HG02798 (cell line): ENCODE results near the gene UACA.

Experiments
- ATAC-seq: cut with Tn5 transposase; IDR thresholded peaks from one replicate; pipeline ENCODE4 v1.9.1; 2021; ENCODE audit warnings: mild to moderate bottlenecking; ENCODE audit not compliant: unreplicated experiment, poor library complexity

The UACA gene

DNA sequence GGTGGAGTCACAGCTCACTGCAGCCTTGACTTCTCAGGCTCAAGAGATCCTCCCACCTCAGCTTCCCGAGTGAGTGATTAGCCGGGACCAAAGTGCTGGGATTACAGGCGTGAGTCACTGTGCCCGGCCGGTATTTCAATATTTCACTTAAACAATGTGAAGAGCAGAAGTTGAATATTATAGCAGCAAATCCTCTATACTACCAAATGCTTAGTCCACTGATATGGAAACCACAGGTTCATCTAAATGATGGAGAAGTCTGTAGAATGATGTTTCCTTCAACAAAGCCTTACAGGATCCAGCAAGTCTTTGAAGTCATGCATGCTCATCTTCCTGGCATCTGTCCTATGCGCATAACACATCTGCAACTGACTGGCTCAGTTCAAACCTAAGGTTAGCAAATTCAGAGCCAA is 20.3 kb upstream of the UACA start:
- no peak for ATAC-seq

DNA sequence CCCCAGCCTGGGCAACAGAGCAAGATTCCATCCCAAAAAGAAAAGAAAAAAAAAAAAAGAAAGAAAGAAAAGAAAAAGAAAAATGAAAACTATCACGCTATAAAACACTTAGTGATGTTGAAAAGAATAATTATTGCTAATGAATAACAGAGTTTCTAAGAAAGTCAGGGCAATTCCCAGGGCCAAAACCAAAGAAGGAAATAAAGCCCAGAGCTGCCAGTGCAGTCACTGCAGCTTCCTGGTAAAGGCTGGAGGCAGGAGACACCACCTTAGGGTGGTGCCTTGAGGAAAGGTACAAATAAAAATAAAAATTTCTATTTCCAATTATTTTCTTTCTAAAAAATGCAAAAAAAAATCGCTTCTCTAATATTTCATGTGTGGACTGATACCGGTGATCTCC is 19.7 kb upstream of the UACA start:
- ATAC-seq, result no peak

DNA sequence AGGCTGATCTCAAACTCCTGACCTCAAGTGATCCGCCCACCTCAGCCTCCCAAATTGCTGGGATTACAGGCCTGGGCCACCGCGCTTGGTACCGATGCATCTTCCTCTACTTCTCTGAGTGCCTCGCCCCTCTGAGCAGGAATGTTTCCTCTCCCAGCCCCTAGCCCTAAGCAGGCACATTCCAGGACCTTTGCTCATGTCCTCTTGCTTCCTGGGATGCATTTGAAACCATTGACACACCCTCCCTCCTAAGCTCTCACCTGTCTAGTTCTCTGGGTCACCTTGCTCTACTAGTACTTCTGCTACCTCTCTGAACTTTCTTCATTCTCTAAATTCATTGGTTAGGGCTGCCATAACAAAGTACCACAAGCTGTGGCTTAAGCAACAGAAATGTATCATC is 17.9 kb upstream of the UACA start:
- no peak for ATAC-seq

DNA sequence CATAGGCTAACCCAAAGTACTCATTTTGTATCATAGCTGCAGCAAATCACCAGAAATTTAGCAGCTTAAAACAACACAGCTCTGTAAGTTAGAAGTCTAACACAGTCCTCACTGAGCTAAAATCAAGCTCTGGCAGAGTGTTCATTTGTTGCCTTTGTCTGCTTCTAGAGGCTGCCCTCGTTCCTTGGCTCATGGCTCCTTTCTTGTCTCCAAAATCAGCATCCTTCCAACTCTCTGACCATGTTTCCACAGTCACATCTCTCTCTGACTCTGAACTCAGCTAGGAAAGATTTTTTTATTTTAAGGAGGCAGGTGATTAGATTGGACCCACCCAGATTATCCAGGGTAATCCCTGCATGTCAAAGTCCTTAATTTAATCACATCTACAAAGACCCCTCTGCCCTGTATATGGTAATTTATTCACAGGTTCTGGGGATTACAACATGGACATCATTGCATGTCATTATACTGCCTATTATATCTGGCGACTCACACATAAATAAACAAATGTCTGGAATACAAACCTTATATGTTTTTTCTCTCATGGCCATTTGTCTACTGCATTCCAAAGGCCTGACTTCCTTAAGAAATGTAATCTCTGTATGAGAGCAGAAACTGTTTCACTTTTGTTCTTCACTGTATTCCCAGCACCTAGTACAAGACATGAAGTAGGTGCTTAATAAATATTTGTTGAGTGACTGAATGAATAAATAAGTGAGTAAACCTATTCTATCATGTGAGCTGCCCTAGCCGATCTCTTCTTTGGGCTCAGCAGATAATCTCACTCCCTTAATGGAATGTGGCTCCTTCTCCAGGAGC is 15.1 kb upstream of the UACA start:
- no peak for ATAC-seq

DNA sequence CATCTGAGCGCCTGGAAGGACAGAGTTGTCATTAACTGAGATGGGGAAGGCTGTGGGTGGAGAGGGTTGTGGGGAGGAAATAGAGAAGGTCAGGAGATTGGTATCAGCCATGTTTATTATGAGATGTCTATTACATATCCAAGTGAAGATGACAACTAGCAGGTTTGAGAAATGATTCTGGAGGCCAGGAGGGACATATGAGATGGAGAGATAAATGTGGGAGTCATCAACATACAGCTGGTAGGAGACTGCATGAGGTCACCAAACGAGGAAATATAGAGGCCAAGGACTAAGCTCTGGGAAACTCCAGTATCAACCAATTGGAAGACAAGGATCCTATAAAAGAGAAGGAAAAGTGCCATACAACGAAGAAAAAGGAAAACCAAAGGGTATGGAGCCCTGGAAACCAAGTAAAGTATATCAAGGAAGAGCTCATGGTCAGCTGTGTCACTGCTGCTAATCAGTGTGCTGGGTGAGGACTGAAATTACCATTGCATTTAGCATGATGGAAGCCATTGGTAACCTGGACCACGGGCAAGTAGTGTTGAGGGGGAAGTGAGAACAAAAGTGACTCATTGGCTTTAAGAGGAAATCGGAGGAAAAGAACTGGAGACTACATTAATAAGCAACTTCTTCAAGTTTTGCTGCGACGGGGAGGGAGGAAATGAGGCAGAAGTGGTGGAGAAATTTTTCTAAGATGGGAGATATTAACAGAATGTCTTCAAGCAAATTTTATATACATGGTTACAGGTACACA is 14.0 kb upstream of the UACA start:
- no peak for ATAC-seq

DNA sequence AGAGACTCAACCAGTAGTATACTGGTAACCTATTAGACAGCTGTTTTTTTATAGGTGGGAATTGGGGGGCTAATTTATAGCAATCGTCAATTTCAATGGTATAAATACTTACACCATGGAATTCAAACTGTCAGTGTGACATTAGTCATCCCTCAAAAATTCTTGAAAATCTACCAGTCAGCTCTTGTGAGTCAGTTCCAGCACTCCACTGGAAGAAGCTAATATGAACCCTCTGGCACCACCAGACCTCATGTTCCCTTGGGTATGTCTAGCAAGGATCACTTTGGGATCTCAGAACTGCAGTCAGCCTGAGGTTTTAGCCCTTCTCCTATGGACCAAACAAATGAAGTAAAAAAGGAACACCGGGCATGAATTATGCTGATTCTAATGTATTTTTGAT is 11.8 kb upstream of the UACA start:
- ATAC-seq, result no peak

DNA sequence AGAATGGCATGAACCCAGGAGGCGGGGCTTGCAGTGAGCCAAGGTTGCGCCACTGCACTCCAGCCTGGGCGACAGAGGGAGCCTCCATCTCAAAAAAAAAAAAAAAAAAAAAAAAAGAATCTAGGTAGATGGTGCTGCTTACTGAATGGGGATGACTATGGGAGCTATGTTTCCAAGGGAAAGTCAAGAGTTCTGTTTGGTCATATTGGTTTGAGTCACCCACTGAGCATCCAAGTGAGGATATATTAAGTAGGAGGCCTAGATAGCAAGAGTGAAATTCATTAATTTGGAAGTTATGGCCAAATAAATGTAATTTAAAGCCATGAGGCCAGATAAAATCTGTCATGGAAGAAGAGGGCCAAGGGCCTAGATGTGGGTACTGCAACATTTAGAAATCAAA is 9.0 kb upstream of the UACA start:
- ATAC-seq, result no peak

DNA sequence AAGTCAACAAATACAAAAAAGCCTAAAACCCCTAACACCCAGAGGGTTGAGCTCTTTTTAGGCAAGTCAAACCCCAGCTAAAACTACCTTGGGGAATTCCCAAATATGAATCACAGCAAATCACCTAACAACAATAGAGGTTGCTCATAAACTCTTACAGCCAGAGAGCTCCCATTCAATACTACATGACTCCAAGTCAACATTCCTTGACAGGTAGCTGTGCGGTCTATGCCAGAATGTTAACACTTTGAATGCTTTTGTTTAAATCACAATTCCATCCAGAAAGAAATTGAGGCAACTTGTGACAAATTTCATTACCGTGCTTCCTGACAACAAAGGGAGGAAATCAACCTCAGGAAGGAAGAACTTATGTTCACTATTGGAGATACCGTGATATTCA is 7.5 kb upstream of the UACA start:
- ATAC-seq, result no peak

DNA sequence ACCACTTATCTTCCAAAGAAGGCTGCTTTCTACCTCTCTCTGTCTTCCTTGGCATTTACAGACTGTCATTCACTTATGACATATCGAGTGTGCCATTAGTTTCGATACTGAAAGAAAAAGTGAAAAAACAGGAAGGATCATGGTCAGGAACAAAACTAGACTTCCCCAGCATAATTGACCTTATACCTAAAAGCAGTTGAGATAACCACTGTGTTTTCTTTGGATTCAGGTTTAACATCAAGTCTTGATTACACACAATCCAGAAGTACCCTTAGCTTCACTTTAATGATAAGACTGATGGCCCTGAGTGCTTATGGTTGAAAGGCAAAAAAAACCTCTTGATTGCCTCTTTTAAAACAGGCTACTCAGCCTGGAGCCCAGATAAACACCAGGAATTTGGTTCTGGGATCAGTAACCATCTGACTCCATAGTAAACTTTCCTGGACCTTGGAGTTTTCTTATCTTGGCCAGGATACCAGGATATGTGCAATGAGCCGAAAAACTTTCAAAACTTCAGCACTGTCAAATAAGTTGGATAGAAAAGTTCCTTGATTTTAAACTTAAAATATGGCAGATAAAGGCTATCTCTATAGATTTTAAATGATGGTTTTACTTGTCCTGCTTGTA is 5.0 kb upstream of the UACA start:
- ATAC-seq, result no peak

DNA sequence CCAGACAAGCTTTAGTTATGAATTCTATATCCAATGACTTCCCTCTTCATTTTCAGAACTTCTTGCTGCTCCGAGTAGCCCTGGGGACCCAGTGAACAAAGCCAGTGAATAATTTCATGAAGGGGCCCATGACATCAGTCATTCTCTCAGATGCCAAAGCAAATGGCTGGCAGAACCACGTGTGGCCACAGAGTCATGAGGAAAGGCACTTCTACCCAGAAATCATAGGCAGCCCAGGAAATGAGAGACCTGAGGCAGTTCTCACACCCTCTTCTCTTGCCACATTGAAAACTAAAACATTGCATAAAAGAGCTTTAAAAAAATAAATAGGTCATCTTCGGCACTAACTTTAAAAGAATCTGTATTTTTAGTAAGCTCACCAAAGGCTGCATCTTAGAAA is 4.3 kb upstream of the UACA start:
- ATAC-seq, result no peak

DNA sequence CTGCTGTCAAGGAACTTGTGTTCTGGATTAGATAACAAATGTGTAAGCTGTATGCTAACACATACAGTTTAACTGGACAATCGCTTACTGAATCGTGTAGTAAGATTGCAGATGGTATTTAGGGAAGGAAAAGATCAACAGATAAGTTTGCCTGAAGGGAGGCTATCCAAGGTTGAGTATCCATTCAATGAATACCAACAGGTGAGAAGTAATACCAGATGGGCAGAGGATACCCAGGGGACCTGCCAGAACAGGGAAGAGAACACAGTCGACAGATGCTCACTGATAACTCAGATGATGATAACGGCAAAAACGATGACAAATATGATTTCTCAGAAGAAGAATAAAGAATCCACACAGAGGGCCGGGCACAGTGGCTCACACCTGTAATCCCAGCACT is 3.2 kb upstream of the UACA start:
- ATAC-seq, result no peak

DNA sequence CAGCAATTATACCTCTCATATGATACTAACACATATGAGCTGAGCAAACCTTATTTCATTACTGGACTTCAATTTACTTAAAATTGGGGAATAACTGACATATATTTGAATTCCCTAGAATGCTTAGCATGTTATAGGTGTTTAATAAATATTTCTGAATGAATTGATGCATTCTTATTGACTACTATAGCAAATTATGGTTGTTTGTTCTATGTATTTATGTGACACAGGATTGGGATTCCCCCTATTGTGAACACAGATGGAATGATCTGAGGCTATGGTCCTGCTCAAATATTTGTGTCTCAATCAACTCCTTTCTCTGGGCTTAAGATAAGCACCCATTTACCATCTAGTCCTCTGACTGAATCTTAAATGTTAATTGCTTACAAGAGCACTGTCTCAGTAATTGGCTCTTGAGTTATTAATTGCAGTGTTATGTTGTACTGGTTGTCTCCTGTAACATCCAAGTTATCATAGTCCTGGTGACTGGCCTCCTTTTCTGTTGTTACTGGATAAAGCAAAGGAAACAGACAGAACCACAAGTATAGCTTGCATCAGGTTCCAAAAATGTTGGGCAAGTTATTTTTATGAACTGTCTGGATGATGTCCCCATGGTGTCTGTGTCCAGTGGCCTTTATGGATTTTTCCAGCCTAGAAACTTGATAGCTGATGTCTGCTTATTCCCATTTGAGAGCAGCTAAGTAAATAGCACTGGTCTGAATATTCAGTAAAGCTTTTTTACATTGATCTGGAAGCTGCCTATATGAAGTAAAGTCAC is 2.3 kb upstream of the UACA start:
- no peak for ATAC-seq

DNA sequence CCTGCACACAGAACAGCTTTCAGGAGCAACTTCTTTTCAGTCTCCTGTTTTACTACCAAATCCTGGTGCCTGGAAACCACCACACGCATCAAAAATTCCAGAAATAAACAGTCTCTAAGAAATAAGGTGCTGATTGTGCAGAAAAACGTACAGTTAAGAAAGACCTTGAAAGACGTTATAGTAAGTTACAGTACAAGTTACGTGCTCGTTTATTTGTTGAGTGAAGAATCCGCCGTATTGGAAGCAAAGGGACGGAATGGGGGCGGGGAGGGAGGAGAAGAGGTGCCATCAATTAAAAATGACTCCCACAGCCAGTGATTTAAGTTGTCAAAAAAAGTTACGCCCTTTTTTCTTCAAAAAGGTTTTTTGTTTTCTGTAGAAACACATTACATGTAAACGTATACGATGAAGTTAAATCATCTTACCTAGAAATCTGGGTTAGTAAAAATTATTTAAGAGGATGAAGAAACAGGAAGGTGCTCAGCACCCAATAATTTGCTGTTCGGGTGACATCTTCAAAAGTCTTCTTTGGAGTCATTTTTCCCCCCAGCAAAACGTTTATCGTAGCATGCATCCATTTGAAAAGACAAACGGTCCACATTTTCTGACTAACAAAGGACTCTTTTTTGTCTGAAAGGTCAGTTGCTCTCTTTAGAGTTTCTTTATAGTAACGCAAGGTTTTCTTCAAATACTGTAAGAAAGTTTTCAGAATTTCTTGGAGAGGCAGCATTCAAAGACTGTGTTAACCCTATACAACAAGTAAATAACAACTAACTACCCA is 782 bp upstream of the UACA start:
- ATAC-seq, result no peak

DNA sequence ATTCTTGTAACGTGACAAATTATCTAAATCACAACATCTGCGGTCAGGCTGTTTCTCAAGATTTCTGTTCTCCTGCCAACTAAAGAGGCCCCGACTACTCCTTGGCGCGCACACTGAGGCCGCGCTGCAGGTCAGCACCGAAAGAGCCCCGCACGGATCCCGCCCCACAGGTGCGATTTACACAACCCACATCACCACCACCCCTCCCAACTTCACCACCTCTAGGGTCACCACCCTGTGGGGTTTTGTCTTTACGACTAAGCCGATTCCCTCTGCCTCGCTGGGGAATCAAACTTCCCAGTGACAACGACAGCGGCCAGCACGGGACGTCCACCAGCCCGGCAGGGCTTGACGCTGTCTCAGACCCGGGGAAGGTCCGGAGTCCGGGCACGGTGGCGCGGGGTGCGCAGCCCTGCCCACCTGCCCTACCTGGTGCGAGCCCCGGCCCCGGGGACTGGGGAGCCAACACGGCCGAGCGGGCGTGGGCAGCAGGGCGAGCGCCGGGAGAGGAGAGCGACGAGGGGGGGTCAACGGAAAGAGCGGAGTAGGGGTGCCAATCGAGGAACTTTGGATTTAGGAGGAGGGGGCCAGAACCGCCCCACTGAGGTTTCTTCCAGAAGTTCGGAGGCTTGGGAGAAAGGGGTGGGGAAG is 764 bp downstream of the UACA start:
- no peak for ATAC-seq

DNA sequence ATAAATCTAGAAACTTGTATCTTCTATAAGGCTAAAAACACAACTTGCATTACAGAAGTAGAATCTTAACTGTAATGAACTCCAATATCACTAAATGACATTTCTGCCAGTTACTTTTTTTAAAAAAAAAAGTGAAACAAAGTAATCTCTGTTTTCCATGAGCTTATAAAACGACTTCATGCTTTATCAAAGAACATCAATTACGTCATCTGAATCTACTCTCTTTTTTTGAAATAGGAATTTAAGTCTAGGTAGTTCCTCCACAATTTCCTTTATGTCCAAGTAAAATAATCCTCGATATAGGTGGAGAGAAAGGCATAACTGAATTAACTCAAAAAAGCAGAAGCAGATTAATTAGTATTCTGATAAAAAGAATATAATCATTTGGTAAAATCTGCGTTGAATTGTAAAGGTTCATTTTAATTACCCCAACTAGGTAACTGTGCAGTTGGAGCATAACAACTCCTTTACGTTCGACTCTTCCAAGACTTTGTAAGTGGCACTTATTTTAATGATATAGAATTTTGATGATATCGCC is 1.4 kb downstream of the UACA start:
- ATAC-seq, result no peak

DNA sequence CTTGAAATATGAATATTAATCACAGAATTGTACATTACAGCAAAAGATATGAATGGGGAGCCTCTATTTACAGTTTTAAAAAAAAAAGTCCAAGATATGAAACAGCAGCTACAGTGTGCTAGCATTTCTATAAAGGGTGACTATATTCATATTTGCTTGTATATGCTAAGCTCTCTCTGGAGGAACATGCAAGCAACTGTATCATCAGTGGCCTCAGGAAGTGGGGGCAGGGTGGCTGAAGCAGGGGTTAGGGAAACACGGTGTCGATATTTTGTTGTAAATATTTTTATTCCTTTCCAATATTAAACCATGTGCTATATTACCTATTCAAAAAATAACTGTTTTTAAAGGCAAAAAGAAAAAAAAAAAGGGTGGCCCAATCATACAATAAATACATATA is 2.3 kb downstream of the UACA start:
- ATAC-seq, result no peak

DNA sequence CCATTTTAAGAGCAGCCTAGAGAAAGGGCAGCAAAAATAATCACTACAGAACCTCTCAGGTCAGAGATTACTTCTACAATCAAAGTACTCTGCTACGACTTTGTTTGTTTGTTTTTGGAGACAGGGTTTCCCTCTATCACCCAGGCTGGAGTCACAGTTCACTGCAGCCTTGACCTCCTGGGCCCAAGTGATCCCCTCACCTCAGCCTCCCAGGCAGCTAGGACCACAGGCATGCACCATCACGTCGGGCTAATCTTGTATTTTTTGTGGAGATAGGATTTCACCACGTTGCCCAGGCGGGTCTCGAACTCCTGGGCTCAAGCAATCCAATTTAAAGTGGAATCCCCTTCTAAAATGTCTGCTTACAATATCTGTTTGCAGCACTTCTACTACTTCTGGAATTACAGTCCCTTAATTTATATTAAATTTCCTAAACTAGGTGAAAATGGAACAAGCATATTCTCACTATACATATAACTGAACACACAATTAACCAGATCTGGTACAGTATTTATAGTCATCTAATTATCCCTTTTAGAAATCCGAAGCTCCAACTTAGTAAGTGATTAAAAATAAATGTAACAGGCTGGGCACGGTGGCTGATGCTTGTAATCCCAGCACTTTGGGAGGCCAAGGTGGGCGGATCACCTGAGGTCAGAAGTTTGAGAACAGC is 4.4 kb downstream of the UACA start:
- ATAC-seq, result no peak

DNA sequence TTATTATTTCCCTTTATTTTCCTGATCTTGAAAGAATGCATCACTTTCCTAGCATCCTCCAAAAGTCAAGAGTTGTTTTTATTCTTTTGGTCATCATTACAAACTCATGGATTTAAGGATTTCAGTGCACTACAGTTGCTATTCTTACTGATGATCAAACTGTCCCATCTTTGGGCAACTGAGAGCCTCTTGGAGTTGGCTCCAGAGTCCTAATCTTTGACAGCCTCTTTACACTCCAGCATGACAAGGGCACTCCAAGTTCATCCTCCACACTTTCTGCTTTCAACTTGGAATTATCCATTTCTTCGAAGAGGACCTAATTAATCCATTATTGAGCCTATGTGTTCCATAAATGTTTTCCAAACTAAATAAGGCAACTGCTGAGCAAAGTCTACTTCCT is 5.7 kb downstream of the UACA start:
- ATAC-seq, result no peak

DNA sequence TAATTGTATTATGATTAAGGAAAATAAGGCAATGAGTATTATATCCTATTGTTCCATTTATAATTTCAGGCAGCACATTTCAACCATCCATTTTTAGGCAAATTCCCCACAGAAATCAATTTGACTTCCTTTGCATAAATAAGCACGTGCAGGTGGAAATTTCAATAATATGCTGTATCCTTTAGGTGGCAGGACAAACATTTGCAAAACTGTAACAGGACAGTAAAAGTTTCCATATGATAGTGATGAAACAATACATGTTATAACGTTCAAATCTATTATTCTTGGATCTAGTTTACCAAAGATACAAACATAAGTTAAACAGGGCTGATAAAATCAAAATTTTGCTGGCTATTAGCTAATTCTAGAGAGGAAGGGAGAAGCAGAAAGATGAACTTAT is 8.5 kb downstream of the UACA start:
- ATAC-seq, result no peak
